ENCODE results near the gene MAN1A2.

MAN1A2 gene

GRCh38 chr1:117576236-117576635 lies 209.0 kb downstream of the MAN1A2 start:
- no peak for DNase-seq (ENCODE audit: low read depth in 2 of 2)

- DNase-seq (ENCODE audit: low read depth in 2 of 2): no peak
Observed at GRCh38 chr1:117577191-117577885, 210.1 kb downstream of the MAN1A2 start.

GRCh38 chr1:117578466-117578865 lies 211.2 kb downstream of the MAN1A2 start:
- DNase-seq (ENCODE audit: low read depth in 2 of 2): no peak
